ENCODE measurements around the gene CREBZF. TPM values are rescaled to one million over a fixed set of nuclear protein-coding genes. Genes with fewer than 3 reads are reported as not detected.
A peak's percentile ranks its signal among the peaks of the same experiment; 100 is the strongest.

CREBZF gene
- total and polyA plus RNA-seq, 2 donors (not counting 1 experiment from before 2014, with no cell fraction given) = 64.9 to 109 TPM

DNA sequence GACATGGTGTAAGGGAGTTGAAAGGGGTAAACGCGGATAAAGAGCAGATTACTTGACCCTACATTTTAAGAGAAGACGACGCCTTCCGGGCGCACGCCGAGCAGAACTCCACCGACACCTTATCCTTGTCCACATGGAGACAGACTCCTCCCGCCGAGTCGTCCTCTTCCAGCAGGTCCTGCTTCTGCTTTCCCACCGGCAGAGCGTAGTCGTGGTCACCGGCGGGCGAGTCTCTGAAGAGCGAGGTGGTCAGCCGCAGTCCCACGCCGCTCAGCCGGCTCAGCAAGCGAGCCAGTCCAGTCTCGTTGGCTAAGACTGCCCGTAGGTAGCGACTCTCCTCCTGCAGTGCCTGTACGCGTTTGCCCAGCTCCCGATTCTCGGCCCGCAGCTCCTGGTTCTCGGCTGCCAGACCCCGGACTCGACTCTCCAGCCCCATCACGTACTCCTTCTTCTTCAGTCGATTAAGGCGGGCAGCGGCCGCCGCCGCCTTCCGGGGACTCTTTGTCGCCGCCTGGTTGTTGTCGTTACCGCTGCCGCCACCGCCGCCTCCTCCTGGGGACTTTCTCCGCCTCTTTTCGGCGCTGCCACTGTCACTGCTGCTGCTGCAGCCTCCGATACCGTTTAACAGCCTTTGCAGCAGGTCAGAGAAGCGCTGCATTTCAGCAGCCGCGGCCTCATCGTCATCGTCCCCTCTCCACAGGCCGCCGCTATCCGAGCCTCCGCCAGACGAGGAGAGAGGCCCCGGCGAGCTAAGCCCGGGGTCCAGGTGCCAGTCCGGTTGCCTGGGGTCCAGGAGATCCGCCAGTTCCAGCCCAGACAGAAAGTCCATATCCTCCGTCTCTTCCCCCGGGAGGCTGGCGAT is 945 bp downstream of the CREBZF start:
- peak overlapping the region; percentile 78 to 95 (median 89) for H3K4me3 ChIP-seq (ENCODE audit: control extremely low read depth in 1 of 5, extremely low read depth in 1 of 5, insufficient read depth in 1 of 5, low read depth in 2 of 5, low read length in 4 of 5)
- peak overlapping the region; percentile 86 for H3K9ac ChIP-seq (ENCODE audit: low read length)
- peaks cover 47% of the 10 kb centered on the region for H3K79me2 ChIP-seq (ENCODE audit: control insufficient read depth, insufficient read depth, low read length)
- ChIA-PET POLR2A (interaction anchor here (0.5 to 1.9 kb wide), 4 partner anchors 15 to 69 kb away, joined by 3 to 16 read pairs (median 6); partner anchors contain the start of genes TMEM126A and TMEM126B), CTCF (interaction anchor here (0.6 to 1.9 kb wide), 4 partner anchors 11 to 629 kb away, joined by 3 to 15 read pairs (median 5); partner anchors contain the start of genes DLG2, TMEM126A and TMEM126B)
- H3K36me3 ChIP-seq (replicated peaks in 1 of 2; ENCODE audit: control extremely low read depth in 1 of 2, control insufficient read depth in 1 of 2, extremely low read depth in 1 of 2, insufficient read depth in 2 of 2, low read length in 1 of 2) = peaks cover 0 to 19% of the 10 kb centered on the region in 2 experiments
- peaks cover 0 to 3% (median 0%) of the 10 kb centered on the region in 3 donors for H3K9me3 ChIP-seq (ENCODE audit: control extremely low read depth in 1 of 3, control insufficient read depth in 2 of 3, insufficient read depth in 1 of 3, low read length in 2 of 3)
- Mint-ChIP-seq H3K4me3 (peak overlapping the region; percentile 94), H3K27ac (peak overlapping the region; percentile 95), H3K27me3 (no peaks in the 10 kb centered on the region), H3K9me3 (ENCODE audit: insufficient read depth) (no peaks in the 10 kb centered on the region), H3K4me1 (peaks cover 48% of the 10 kb centered on the region)
- peak overlapping the region; percentile 79 for H3K4me2 ChIP-seq (replicated peaks; ENCODE audit: low read depth, low read length, poor library complexity, severe bottlenecking)
- H3K4me1 ChIP-seq (ENCODE audit: control insufficient read depth in 2 of 2, insufficient read depth in 2 of 2, low read length in 2 of 2) = peaks cover 16 to 21% of the 10 kb centered on the region in 2 donors
- intact Hi-C loops (cut with micrococcal nuclease) = loop anchor here (1.0 to 10.0 kb wide), 3 partner anchors 36 to 349 kb away; partner anchors contain the start of genes CCDC83 and TMEM126B
- no peak for TF ChIP-seq EZH2 (IDR thresholded peaks at IDR 0.05; ENCODE audit: borderline replicate concordance, insufficient read depth, low read depth, low read length, poor library complexity, severe bottlenecking)
- TF ChIP-seq, protein P1, sequence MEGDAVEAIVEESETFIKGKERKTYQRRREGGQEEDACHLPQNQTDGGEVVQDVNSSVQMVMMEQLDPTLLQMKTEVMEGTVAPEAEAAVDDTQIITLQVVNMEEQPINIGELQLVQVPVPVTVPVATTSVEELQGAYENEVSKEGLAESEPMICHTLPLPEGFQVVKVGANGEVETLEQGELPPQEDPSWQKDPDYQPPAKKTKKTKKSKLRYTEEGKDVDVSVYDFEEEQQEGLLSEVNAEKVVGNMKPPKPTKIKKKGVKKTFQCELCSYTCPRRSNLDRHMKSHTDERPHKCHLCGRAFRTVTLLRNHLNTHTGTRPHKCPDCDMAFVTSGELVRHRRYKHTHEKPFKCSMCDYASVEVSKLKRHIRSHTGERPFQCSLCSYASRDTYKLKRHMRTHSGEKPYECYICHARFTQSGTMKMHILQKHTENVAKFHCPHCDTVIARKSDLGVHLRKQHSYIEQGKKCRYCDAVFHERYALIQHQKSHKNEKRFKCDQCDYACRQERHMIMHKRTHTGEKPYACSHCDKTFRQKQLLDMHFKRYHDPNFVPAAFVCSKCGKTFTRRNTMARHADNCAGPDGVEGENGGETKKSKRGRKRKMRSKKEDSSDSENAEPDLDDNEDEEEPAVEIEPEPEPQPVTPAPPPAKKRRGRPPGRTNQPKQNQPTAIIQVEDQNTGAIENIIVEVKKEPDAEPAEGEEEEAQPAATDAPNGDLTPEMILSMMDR (IDR thresholded peaks at IDR 0.05) = peak; percentile 77
- no peaks in the 10 kb centered on the region for H3K27me3 ChIP-seq (replicated peaks in 1 of 4; ENCODE audit: control extremely low read depth in 1 of 4, control insufficient read depth in 3 of 4, insufficient read depth in 4 of 4, low read length in 3 of 4)
- ATAC-seq (ENCODE audit: low read depth) = peak; percentile 70
- peak; percentile 92 for DNase-seq
- WGBS (ENCODE audit: insufficient coverage) = under 1% methylated on average over 71 of the region's 73 CpGs
- peak overlapping the region; percentile 96 to 97 for H3K27ac ChIP-seq (ENCODE audit: low read length in 2 of 2)
- peaks cover 37% of the 10 kb centered on the region for H4K20me1 ChIP-seq (ENCODE audit: control insufficient read depth, insufficient read depth, low read length, poor library complexity, severe bottlenecking)
- H2AFZ ChIP-seq (ENCODE audit: insufficient read depth, low read depth, low read length, poor library complexity, severe bottlenecking) = peak overlapping the region; percentile 78

All from B cell (primary cell).